H9 (cell line): ENCODE results near the gene ACTL9. TPM values are rescaled to one million over a fixed set of nuclear protein-coding genes. Genes with fewer than 3 reads are reported as not detected.

ENCODE experiments used
- DNase-seq: peaks from one replicate; pipeline ENCODE4 v3.0.0-alpha.2; 2017
- H2AFZ ChIP-seq: one replicate; pipeline ENCODE4 v1.6.1; 2013; ENCODE audit warnings: mild to moderate bottlenecking, low read length, control low read depth, moderate library complexity
- H2AK5ac ChIP-seq: 2 replicates; pipeline ENCODE4 v1.6.1; 2013; ENCODE audit warnings: low read length, control low read depth, mixed read lengths; ENCODE audit not compliant: insufficient read length
- H2BK120ac ChIP-seq: one replicate; pipeline ENCODE4 v1.6.1; 2013; ENCODE audit warnings: low read depth, mild to moderate bottlenecking, low read length, control low read depth, inconsistent platforms; ENCODE audit not compliant: poor library complexity, severe bottlenecking
- H2BK12ac ChIP-seq: 2 replicates; pipeline ENCODE4 v1.6.1; 2013; ENCODE audit warnings: low read length, control low read depth, mixed read lengths, low read depth; ENCODE audit not compliant: insufficient read length
- H2BK15ac ChIP-seq: 2 replicates; pipeline ENCODE4 v1.6.1; 2013; ENCODE audit warnings: low read depth, low read length, control low read depth
- H2BK20ac ChIP-seq: one replicate; pipeline ENCODE4 v1.6.1; 2013; ENCODE audit warnings: low read depth, mild to moderate bottlenecking, low read length, control low read depth, inconsistent platforms; ENCODE audit not compliant: poor library complexity, severe bottlenecking
- H2BK5ac ChIP-seq: 2 replicates; pipeline ENCODE4 v1.6.1; 2013; ENCODE audit warnings: low read length, control low read depth, mixed read lengths; ENCODE audit not compliant: insufficient read length
- H3K14ac ChIP-seq: 2 replicates; pipeline ENCODE4 v1.6.1; 2013; ENCODE audit warnings: low read length, control low read depth; ENCODE audit not compliant: insufficient read depth
- H3K18ac ChIP-seq: 2 replicates; pipeline ENCODE4 v1.6.1; 2013; ENCODE audit warnings: low read depth, mild to moderate bottlenecking, mixed read lengths, low read length, control low read depth; ENCODE audit not compliant: insufficient read length
- H3K23ac ChIP-seq: 2 replicates; pipeline ENCODE4 v1.6.1; 2013; ENCODE audit warnings: low read length, control low read depth, mixed read lengths, low read depth; ENCODE audit not compliant: insufficient read length
- H3K23me2 ChIP-seq: 2 replicates; pipeline ENCODE4 v1.6.1; 2013; ENCODE audit warnings: low read depth, mild to moderate bottlenecking, mixed read lengths, low read length, control low read depth; ENCODE audit not compliant: insufficient read length, poor library complexity, severe bottlenecking
- H3K27ac ChIP-seq: 2 replicates; pipeline ENCODE4 v1.5.1; 2013; ENCODE audit warnings: low read length, control low read depth, mixed read lengths, low read depth; ENCODE audit not compliant: insufficient read length
- H3K27me3 ChIP-seq: 2 replicates; pipeline ENCODE4 v1.6.1; 2013; ENCODE audit warnings: low read length, control low read depth, inconsistent platforms; ENCODE audit not compliant: insufficient read depth
- H3K4ac ChIP-seq: 2 replicates; pipeline ENCODE4 v1.6.1; 2013; ENCODE audit warnings: low read depth, mild to moderate bottlenecking, control low read depth, inconsistent platforms, low read length, moderate library complexity
- H3K4me1 ChIP-seq: 2 replicates; pipeline ENCODE4 v1.6.1; 2013; ENCODE audit warnings: low read length, control low read depth, inconsistent platforms; ENCODE audit not compliant: insufficient read depth
- H3K4me2 ChIP-seq: 2 replicates; pipeline ENCODE4 v1.6.1; 2013; ENCODE audit warnings: low read length, control low read depth, mixed read lengths; ENCODE audit not compliant: insufficient read length, insufficient read depth
- H3K56ac ChIP-seq: 2 replicates; pipeline ENCODE4 v1.6.1; 2013; ENCODE audit warnings: low read depth, mild to moderate bottlenecking, mixed read lengths, low read length, control low read depth; ENCODE audit not compliant: insufficient read length
- H3K79me1 ChIP-seq: 2 replicates; pipeline ENCODE4 v1.6.1; 2013; ENCODE audit warnings: low read depth, mild to moderate bottlenecking, moderate library complexity, low read length, control low read depth, inconsistent platforms; ENCODE audit not compliant: insufficient read depth, poor library complexity, severe bottlenecking
- H3K79me2 ChIP-seq: 2 replicates; pipeline ENCODE4 v1.6.1; 2013; ENCODE audit warnings: low read length, control low read depth, inconsistent platforms; ENCODE audit not compliant: insufficient read depth
- H3K9ac ChIP-seq: 2 replicates; pipeline ENCODE4 v1.6.1; 2013; ENCODE audit warnings: low read length, control low read depth, mixed read lengths; ENCODE audit not compliant: insufficient read length; ENCODE audit errors: extremely low read depth
- H3K9me3 ChIP-seq: one replicate; pipeline ENCODE4 v1.6.1; 2013; ENCODE audit warnings: low read depth, low read length, inconsistent platforms; ENCODE audit not compliant: control insufficient read depth
- H3T11ph ChIP-seq: one replicate; pipeline ENCODE4 v1.6.1; 2013; ENCODE audit warnings: mild to moderate bottlenecking, low read length, control low read depth, inconsistent platforms
- H4K20me1 ChIP-seq: one replicate; pipeline ENCODE4 v1.6.1; 2013; ENCODE audit not compliant: control insufficient read depth, insufficient read length, insufficient read depth
- H4K5ac ChIP-seq: 2 replicates; pipeline ENCODE4 v1.6.1; 2013; ENCODE audit warnings: low read depth, mild to moderate bottlenecking, mixed read lengths, low read length, control low read depth; ENCODE audit not compliant: insufficient read length
- H4K8ac ChIP-seq: replicated peaks from 2 replicates; pipeline ENCODE4 v1.6.1; 2013; ENCODE audit warnings: low read length, control low read depth, mixed read lengths, low read depth; ENCODE audit not compliant: insufficient read length
- H4K91ac ChIP-seq: 2 replicates; pipeline ENCODE4 v1.6.1; 2013; ENCODE audit warnings: low read depth, mild to moderate bottlenecking, moderate library complexity, mixed read lengths, low read length, control low read depth; ENCODE audit not compliant: insufficient read length
- H3K27ac Mint-ChIP-seq, 3 experiments: 2 replicates in 2 of 3; 3 replicates in 1 of 3; pipeline ENCODE4 v1.8.0; 2020 to 2021; ENCODE audit warnings: mixed read lengths in 3 of 3, mild to moderate bottlenecking in 1 of 3, moderate library complexity in 1 of 3
- H3K27me3 Mint-ChIP-seq: 2 replicates; pipeline ENCODE4 v1.8.0; 2021; ENCODE audit warnings: low read depth, mild to moderate bottlenecking, moderate library complexity, mixed read lengths
- H3K36me3 Mint-ChIP-seq, 3 experiments: 2 replicates in 2 of 3; 3 replicates in 1 of 3; pipeline ENCODE4 v1.8.0; 2020 to 2021; ENCODE audit warnings: low read depth in 3 of 3, mixed read lengths in 3 of 3; ENCODE audit not compliant: insufficient read depth in 1 of 3
- H3K4me1 Mint-ChIP-seq, 2 experiments: 2 replicates each; pipeline ENCODE4 v1.8.0; 2020; ENCODE audit warnings: mixed read lengths in 2 of 2
- H3K4me3 Mint-ChIP-seq, 2 experiments: 2 replicates in 1 of 2; 3 replicates in 1 of 2; pipeline ENCODE4 v1.8.0; 2020 to 2021; ENCODE audit warnings: mild to moderate bottlenecking in 2 of 2, mixed read lengths in 2 of 2, moderate library complexity in 1 of 2
- H3K9me3 Mint-ChIP-seq, 2 experiments: 2 replicates in 1 of 2; 3 replicates in 1 of 2; pipeline ENCODE4 v1.8.0; 2020; ENCODE audit warnings: mild to moderate bottlenecking in 2 of 2, mixed read lengths in 2 of 2, moderate library complexity in 1 of 2
- WGBS: extraction: QIAGEN DNeasy Blood & Tissue Kit; methylation state at CpG from one replicate; pipeline ENCODE4 v1.1.7; 2013; ENCODE audit warnings: missing lambda C conversion rate, low lambda C conversion rate, mixed read lengths; ENCODE audit not compliant: insufficient read length; ENCODE audit errors: extremely low coverage; 5-methylcytosine and 5-hydroxymethylcytosine counted together
- total RNA-seq: library from RNA; stranded (reverse); gene quantifications from 2 replicates; pipeline ENCODE4 v1.2.1, GENCODE V29; 2021
- TF ChIP-seq, protein P1 (sequence below): fragments of 200-600 bp; sonication (generic); conservative IDR thresholded peaks from 3 replicates; pipeline ENCODE4 v1.8.0; 2021; ENCODE audit warnings: antibody characterized with exemption, mild to moderate bottlenecking

ACTL9 gene
- total RNA-seq, 1 experiment from 2014 or later: not detected

DNA sequence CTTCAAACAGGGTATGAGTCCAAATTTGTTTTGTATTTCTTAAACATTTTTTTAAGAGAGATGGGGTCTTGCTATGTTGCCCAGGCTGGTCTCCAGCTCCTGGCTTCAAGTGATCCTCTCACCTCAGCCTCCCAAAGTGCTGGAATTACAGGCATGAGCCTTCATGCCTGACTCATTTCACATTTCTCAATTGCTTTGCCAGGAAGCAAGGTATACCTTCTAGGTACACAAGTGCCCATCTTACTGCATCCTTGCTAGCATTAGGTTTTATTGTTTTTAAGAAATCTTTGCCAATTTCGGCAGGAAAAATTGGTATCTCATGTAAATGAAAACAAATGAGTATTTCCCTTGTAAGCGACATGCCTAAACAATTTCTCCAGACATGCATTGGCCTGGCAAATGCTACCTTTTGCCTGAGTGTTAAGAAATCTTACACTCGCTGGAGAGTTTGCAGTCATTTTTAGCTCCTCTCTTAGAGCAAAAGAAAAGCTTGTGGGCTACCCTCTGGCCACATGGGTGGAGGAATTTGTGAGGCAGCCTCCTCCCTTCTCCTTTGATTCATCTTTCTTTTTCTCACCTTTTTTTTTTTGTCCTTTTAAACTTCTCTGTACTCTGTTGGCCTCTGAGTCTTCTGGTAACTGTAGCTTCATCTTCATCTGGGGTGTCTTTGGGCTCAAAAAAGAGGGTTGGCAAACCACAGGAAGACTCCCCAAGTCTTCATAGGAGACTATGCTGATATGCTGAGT, 33.0 kb downstream of the ACTL9 start:
- peaks cover 0 to 19% of the 10 kb centered on the region in 2 experiments; a peak in 2 of 5 replicates for H3K9me3 Mint-ChIP-seq
- H3K27me3 Mint-ChIP-seq: peaks cover 10% of the 10 kb centered on the region
- peaks cover 0 to 5% of the 10 kb centered on the region in 2 experiments; a peak in 2 of 4 replicates for H3K4me1 Mint-ChIP-seq

More for the DNA sequence above, 33.0 kb downstream of the ACTL9 start:
- H2BK20ac ChIP-seq: no peak overlapping the region
- no peak overlapping the region for H3K4me2 ChIP-seq
- H3K79me1 ChIP-seq: no peaks in the 10 kb centered on the region
- H4K5ac ChIP-seq: no peak overlapping the region
- no peak overlapping the region for H2BK120ac ChIP-seq
- TF ChIP-seq, protein P1, sequence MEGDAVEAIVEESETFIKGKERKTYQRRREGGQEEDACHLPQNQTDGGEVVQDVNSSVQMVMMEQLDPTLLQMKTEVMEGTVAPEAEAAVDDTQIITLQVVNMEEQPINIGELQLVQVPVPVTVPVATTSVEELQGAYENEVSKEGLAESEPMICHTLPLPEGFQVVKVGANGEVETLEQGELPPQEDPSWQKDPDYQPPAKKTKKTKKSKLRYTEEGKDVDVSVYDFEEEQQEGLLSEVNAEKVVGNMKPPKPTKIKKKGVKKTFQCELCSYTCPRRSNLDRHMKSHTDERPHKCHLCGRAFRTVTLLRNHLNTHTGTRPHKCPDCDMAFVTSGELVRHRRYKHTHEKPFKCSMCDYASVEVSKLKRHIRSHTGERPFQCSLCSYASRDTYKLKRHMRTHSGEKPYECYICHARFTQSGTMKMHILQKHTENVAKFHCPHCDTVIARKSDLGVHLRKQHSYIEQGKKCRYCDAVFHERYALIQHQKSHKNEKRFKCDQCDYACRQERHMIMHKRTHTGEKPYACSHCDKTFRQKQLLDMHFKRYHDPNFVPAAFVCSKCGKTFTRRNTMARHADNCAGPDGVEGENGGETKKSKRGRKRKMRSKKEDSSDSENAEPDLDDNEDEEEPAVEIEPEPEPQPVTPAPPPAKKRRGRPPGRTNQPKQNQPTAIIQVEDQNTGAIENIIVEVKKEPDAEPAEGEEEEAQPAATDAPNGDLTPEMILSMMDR: no peak
- no peak overlapping the region for H4K91ac ChIP-seq
- H2BK5ac ChIP-seq: no peak overlapping the region
- no peak overlapping the region for H3K14ac ChIP-seq
- no peak overlapping the region for H3K4ac ChIP-seq
- H2AFZ ChIP-seq: no peak overlapping the region
- H3K79me2 ChIP-seq: no peaks in the 10 kb centered on the region
- H3K27me3 ChIP-seq: no peaks in the 10 kb centered on the region
- DNase-seq: no peak
- no peak overlapping the region for H4K8ac ChIP-seq
- no CpG with 5 or more reads among the region's 3 CpGs for WGBS
- no peak overlapping the region for H2BK15ac ChIP-seq
- H3K56ac ChIP-seq: no peak overlapping the region
- H3T11ph ChIP-seq: no peak overlapping the region
- Mint-ChIP-seq H3K36me3 (no peaks in the 10 kb centered on the region), H3K4me3 (no peak overlapping the region), H3K27ac (no peak overlapping the region)
- H3K23ac ChIP-seq: no peak overlapping the region
- H2BK12ac ChIP-seq: no peak overlapping the region
- H3K23me2 ChIP-seq: no peaks in the 10 kb centered on the region
- no peaks in the 10 kb centered on the region for H4K20me1 ChIP-seq
- no peak overlapping the region for H3K27ac ChIP-seq
- no peaks in the 10 kb centered on the region for H3K4me1 ChIP-seq
- no peak overlapping the region for H3K9ac ChIP-seq
- no peaks in the 10 kb centered on the region for H3K9me3 ChIP-seq
- no peak overlapping the region for H3K18ac ChIP-seq
- H2AK5ac ChIP-seq: no peak overlapping the region
